Left ventricle myocardium inferior (tissue), 1 donor: ENCODE measurements around the gene IZUMO1. TPM values are rescaled to one million over a fixed set of nuclear protein-coding genes. Genes with fewer than 3 reads are reported as not detected.
A peak's percentile ranks its signal among the peaks of the same experiment; 100 is the strongest.

Source experiments
- DNase-seq: peaks from one replicate; pipeline ENCODE4 v3.0.0-alpha.2; 2020
- H3K27ac ChIP-seq: fragments of 200-600 bp; replicated peaks from 2 replicates; pipeline ENCODE4 v1.8.0; 2021
- H3K27me3 ChIP-seq: fragments of 200-600 bp; 2 replicates; pipeline ENCODE4 v1.8.0; 2021; ENCODE audit warnings: low read depth
- H3K36me3 ChIP-seq: fragments of 200-600 bp; 2 replicates; pipeline ENCODE4 v1.8.0; 2021
- H3K4me1 ChIP-seq: fragments of 200-600 bp; 2 replicates; pipeline ENCODE4 v1.8.0; 2021
- H3K4me3 ChIP-seq: fragments of 200-600 bp; 2 replicates; pipeline ENCODE4 v1.8.0; 2021; ENCODE audit warnings: mild to moderate bottlenecking, moderate library complexity
- H3K9me3 ChIP-seq: fragments of 200-600 bp; replicated peaks from 2 replicates; pipeline ENCODE4 v1.8.0; 2021
- intact Hi-C: fragments of 100-400 bp; cut with micrococcal nuclease; formaldehyde crosslinking; loops from one replicate; pipeline ENCODE4 v1.11.0; 2022
- total RNA-seq: library from RNA; stranded (reverse); fragmentation: NEBNext Ultra II Directional; extraction: Animal tissue kit (Norgen Biotek cat#: 25700); gene quantifications from one replicate; pipeline ENCODE4 v1.2.1, GENCODE V29; 2021
- TF ChIP-seq, protein P1 (sequence below): fragments of 200-600 bp; IDR thresholded peaks from 2 replicates; pipeline ENCODE4 v1.8.0; 2021; ENCODE audit warnings: antibody characterized with exemption, mild to moderate bottlenecking, borderline replicate concordance
- donor health status: DM: no; HTN: yes; CAD: no; lungs with severe emphysema.

IZUMO1 gene
- total RNA-seq, 1 donor from 2014 or later = 0.60 TPM

- H3K4me3 ChIP-seq = peak overlapping the region; percentile 71
- DNase-seq = no peak
- H3K9me3 ChIP-seq = no peaks in the 10 kb centered on the region
- TF ChIP-seq, protein P1, sequence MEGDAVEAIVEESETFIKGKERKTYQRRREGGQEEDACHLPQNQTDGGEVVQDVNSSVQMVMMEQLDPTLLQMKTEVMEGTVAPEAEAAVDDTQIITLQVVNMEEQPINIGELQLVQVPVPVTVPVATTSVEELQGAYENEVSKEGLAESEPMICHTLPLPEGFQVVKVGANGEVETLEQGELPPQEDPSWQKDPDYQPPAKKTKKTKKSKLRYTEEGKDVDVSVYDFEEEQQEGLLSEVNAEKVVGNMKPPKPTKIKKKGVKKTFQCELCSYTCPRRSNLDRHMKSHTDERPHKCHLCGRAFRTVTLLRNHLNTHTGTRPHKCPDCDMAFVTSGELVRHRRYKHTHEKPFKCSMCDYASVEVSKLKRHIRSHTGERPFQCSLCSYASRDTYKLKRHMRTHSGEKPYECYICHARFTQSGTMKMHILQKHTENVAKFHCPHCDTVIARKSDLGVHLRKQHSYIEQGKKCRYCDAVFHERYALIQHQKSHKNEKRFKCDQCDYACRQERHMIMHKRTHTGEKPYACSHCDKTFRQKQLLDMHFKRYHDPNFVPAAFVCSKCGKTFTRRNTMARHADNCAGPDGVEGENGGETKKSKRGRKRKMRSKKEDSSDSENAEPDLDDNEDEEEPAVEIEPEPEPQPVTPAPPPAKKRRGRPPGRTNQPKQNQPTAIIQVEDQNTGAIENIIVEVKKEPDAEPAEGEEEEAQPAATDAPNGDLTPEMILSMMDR = no peak
- peaks cover 49% of the 10 kb centered on the region for H3K4me1 ChIP-seq
- no peaks in the 10 kb centered on the region for H3K27me3 ChIP-seq
- peak overlapping the region; percentile 92 for H3K27ac ChIP-seq
- intact Hi-C loops = no loop called here
- peaks cover 15% of the 10 kb centered on the region for H3K36me3 ChIP-seq
These were observed 9.2 kb downstream of the IZUMO1 start for GRCh38 chr19:48737360-48737998.

DNA sequence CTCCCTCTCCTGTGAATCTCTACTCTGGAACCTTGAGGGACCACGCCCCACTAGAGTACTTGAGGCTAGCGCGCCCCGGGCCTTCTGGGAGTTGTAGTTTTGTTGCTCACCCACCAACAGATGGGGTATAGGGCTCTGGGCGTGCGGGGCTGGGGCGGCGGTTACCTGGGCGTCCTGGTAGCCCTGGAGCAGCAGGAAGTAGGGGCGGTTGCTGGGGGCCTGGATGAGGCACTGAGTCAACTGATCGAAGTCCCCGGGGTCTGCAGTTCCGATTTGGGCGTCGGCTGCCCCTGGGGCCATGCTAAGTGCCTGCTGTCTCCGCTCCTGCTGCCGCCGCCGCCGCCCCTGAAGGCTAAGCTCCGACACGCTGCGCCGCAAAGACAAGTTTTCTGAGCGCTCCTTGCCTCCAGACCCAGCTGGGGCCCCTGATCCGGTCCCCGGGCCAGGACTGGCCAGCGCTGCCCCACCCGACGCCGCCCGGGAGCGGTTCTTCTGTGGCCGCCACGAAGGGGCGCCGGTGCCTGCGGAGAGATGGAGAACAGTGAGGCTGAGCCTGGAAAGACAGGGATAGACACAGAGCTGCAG is 11.6 kb downstream of the IZUMO1 start:
- peaks cover 29% of the 10 kb centered on the region for H3K36me3 ChIP-seq
- peaks cover 36% of the 10 kb centered on the region for H3K4me1 ChIP-seq
- no peak for DNase-seq
- TF ChIP-seq, protein P1 = no peak
- intact Hi-C loops = no loop called here
- H3K27ac ChIP-seq = no peak overlapping the region
- H3K4me3 ChIP-seq = peak overlapping the region; percentile 43
- no peaks in the 10 kb centered on the region for H3K27me3 ChIP-seq
- no peaks in the 10 kb centered on the region for H3K9me3 ChIP-seq

DNA sequence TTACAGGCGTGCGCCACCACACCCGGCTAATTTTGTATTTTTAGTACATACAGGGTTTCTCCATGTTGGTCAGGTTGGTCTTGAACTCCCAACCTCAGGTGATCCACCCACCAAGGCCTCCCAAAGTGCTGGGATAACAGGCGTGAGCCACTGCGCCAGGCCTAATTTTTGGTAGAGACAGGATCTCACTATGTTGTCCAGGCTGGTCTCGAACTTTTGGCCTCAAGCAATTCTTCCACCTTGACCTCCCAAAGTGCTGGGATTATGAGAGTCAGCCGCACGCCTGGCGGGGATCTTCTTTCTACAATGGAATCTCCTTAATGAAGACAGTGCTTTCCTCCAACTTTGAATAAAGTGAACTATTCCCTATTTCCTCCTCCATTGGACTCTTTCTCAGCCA is 12.1 kb downstream of the IZUMO1 start:
- intact Hi-C loops = no loop called here
- no peaks in the 10 kb centered on the region for H3K27me3 ChIP-seq
- TF ChIP-seq, protein P1 = no peak

DNA sequence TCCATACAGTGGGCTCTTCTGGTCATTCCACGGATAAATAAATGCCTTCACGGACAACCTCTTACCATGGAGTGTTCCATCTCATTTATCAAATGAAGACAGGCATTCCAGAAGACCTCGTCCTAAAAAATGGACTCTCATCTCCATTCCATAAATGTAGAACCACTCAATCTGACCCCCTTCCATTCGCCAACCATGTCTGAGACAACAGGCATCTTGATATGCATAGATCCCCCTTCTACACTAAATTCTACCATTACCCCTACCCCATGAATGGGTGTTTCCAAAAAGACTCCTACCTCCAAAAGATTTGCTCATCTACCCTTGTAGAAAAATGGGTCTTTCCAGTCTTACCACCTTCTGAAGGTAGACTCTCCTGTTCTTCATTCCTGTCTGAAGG is 15.3 kb downstream of the IZUMO1 start:
- Histone ChIP-seq H3K27ac (no peak overlapping the region), H3K36me3 (peaks cover 32% of the 10 kb centered on the region), H3K4me3 (no peak overlapping the region), H3K4me1 (peaks cover 30% of the 10 kb centered on the region), H3K9me3 (no peaks in the 10 kb centered on the region), H3K27me3 (no peaks in the 10 kb centered on the region)
- no peak for DNase-seq
- intact Hi-C loops = no loop called here
- TF ChIP-seq, protein P1 = no peak

More for the DNA sequence above, 12.1 kb downstream of the IZUMO1 start:
- H3K9me3 ChIP-seq = no peaks in the 10 kb centered on the region
- peaks cover 31% of the 10 kb centered on the region for H3K4me1 ChIP-seq
- H3K36me3 ChIP-seq = peaks cover 29% of the 10 kb centered on the region
- no peak for DNase-seq
- no peak overlapping the region for H3K4me3 ChIP-seq
- no peak overlapping the region for H3K27ac ChIP-seq

GRCh38 chr19:48728911-48729664 is 17.6 kb downstream of the IZUMO1 start:
- Histone ChIP-seq H3K27me3 (no peaks in the 10 kb centered on the region), H3K27ac (peak overlapping the region; percentile 23), H3K4me1 (peaks cover 48% of the 10 kb centered on the region), H3K36me3 (peaks cover 25% of the 10 kb centered on the region), H3K4me3 (peak overlapping the region; percentile 30), H3K9me3 (no peaks in the 10 kb centered on the region)
- DNase-seq = no peak
- TF ChIP-seq, protein P1 = no peak
- intact Hi-C loops = no loop called here
